ENCODE results near the gene FOXRED2.

The FOXRED2 gene

GRCh38 chr22:36514766-36515165 lies 7.9 kb upstream of the FOXRED2 start:
- DNase-seq (ENCODE audit: low read depth), result no peak

DNA sequence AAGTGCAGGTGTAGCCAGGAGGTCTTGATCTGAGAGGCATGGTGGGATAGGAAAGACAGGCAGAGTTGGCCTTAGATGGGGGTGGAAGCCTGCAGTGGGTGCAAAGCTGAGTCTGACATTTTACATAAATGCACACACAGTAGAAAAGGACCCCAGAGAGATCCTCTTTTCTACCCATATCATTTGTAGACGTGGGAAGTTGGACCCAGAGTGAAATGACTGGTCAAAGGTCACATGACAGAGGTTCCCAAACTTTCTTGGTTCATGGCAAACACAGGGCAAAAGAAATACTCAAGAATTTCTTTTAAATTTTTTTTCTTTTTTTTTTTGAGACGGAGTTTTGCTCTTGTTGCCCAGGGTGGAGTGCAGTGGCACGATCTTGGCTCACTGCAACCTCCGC lies 6.2 kb upstream of the FOXRED2 start:
- no peak for DNase-seq (ENCODE audit: low read depth)

DNA sequence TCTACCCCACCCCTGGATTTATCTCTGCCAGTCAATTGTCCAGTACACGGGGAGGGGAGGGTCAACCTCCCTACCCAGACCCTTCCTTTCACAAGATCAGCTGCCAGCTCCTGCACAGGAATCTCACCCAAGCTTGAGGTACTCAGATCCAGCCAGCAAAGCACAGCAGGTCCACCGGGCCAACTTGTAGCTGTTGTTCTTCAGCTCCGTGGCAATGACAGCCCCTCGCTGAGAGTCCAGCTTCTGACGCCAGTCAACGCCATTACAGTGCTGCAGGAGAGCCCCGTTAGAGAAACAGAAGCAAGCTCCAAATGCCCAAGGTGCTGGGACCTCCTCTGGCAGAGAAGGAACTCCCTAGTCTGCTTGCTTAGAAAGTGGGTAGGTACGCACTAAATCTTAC lies 5.5 kb upstream of the FOXRED2 start:
- DNase-seq (ENCODE audit: low read depth), result no peak

GRCh38 chr22:36510966-36511881 lies 4.4 kb upstream of the FOXRED2 start:
- DNase-seq (ENCODE audit: low read depth), result no peak

DNA sequence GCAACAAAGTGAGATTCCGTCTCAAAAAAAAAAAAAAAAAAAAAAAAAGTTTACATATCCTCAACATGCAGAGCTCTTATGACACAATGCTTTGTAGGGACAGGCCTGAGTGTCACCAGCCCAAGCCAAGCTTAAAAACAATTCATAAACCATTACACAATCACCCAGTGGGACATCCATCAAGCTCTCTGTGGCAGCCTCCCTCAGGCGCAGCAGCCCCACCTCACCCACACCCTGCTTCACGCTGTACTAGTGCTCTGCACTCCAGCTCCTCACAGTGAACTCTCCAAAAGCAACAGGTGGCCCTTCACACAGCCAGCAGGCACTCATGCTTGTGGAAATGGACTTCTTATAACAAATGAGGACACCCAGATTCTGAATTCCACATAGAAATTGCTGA lies 3.5 kb upstream of the FOXRED2 start:
- DNase-seq (ENCODE audit: low read depth), result no peak

- no peak for DNase-seq (ENCODE audit: low read depth)
Observed at GRCh38 chr22:36507518-36508010, 724 bp upstream of the FOXRED2 start.

- no peak for DNase-seq (ENCODE audit: low read depth)
Observed at GRCh38 chr22:36505998-36506635, 723 bp downstream of the FOXRED2 start.

DNA sequence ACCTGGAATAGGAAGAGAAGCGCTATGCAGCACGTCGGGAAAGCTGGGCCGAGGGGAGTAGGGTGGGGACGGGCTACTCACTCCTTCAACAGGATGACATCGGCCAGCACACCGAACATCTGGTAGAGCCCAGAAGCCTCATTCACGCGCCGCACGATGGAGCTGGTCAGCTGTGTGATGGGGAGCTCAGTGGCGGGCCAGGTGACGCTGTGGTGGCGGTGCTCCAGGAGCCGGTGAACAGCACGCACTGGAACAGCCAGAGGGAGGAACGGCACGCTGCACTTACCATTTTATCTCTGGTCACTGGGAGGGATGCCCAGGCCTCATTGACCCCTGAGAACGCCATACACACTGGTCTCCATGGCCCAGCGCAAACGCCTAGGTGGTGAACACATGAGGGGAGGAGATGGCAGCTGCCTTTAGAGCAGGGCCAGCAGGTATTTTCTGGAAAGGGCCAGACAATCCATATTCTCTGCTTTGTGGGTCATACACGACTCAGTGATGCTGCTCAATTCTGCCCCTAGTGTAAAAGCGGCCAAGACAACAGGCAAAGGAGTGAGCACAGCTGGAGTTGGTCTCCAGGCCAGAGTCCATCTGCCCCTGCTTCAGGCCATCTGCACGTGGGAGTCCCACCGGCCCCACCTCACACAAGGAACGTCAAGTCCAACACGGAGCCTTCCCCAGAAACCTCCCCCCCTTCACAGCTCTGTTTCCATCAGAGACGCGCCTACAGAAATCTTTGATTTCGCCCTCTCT lies 8.8 kb downstream of the FOXRED2 start:
- no peak for DNase-seq (ENCODE audit: low read depth)

GRCh38 chr22:36493690-36494110 lies 13.1 kb downstream of the FOXRED2 start:
- no peak for DNase-seq (ENCODE audit: low read depth)

- no peak for DNase-seq (ENCODE audit: low read depth)
Observed at GRCh38 chr22:36492109-36492508, 14.7 kb downstream of the FOXRED2 start.

GRCh38 chr22:36491155-36491554 lies 15.7 kb downstream of the FOXRED2 start:
- DNase-seq (ENCODE audit: low read depth), result no peak

DNA sequence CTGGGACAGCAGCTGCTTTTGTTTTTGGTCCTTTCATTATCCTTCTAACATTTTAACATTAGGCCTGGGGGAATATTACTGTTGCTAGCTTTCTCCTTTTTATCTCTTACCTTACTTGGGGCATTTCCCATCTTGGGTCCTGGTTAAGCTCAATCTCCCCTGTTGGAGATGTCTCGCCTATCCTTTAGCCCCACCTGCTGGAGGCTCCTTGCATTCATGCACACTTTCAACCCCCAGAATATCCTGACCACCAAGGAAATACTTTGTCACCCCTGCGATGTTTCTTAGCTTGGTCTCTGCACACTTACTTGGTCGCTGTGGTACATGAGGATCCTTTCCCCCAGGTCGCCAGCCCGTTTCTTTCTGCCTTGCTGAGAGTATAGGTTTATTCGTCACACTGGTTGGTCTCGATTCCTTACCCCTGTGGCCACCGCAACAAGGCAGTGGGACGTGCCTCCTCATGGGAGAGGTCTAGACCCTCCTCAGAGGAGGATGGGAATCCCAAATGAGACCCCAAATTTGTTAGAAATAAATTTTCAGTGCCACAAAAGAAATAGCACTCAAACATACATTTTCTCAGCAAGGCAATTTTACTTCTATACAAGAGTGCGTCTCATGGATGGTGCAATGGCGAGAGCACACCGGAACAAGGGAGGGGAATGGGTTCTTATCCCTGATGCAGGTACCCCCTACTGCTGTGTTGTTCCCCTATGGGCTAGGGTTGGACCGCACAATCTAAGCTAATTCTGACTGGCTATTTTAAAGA lies 20.0 kb downstream of the FOXRED2 start:
- DNase-seq (ENCODE audit: low read depth), result no peak

DNA sequence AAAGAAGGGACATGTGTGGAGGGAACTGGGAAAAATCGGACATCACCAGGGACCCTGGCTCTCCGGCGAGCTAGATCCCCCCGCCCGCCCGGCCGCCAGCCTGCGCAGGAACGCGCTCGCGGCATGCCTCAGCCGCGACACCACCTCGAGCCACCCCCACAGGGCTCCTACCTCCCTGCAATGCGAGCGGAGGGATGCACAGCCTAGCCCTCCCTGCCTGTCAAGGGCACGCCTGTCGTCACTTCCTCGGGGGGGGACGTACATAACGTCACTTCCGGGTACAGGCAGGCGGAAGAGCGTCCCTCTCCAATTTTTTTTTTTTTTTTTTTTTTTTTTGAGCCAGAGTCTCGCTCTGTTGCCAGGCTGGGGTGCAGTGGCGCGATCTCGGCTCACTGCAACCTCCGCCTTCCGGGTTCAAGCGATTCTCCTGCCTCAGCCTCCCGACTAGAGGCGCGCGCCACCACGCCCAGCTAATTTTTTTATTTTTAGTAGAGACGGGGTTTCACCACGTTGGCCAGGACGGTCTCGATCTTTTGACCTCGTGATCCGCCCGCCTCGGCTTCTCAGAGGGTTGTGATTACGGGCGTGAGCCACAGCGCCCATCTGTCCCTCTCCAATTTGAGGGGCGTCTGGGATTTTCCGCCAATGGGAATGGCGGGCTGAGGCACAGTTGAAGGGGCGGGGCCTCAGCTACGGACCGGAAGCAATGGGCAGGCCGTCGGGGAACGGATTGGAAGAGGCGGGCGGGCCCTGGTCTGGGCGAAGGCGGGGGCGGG lies 25.3 kb downstream of the FOXRED2 start, which contains the start of gene TXN2:
Gene TXN2 (minus strand): TSS at position 248 of the 776 bp plus-strand sequence. CDS start 803 bp downstream, outside the sequence.
- peak; percentile 73 for DNase-seq (ENCODE audit: low read depth)

- DNase-seq (ENCODE audit: low read depth), result no peak
Observed at GRCh38 chr22:36480941-36481392, 25.9 kb downstream of the FOXRED2 start.

GRCh38 chr22:36478966-36479365 lies 27.9 kb downstream of the FOXRED2 start:
- DNase-seq (ENCODE audit: low read depth), result no peak

DNA sequence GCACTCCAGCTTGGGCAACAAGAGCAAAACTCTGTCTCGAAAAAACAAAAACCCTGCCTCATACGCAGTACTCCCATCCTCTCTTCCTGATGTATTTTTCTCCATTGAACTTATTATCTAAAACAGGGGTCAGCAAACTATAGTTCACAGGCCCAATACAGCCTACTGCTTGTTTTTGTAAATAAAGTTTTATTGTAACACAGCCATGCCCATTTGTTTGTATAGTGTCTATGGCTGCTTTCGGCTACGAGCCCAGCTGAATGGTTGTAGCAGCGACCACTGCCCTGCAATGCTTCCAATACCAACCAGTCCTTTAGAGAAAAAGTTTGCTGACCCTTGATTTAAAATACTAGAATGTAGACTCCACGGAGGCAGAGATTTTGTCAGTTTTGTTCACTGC lies 31.5 kb downstream of the FOXRED2 start:
- no peak for DNase-seq (ENCODE audit: low read depth)

GRCh38 chr22:36472689-36473088 lies 34.2 kb downstream of the FOXRED2 start:
- no peak for DNase-seq (ENCODE audit: low read depth)

GRCh38 chr22:36471341-36471821 lies 35.5 kb downstream of the FOXRED2 start:
- no peak for DNase-seq (ENCODE audit: low read depth)

GRCh38 chr22:36470994-36471331 lies 35.9 kb downstream of the FOXRED2 start:
- no peak for DNase-seq (ENCODE audit: low read depth)

GRCh38 chr22:36470162-36470993 lies 36.5 kb downstream of the FOXRED2 start:
- DNase-seq (ENCODE audit: low read depth), result no peak

Measured in non-pigmented ciliary epithelial cell (primary cell).